H1 (cell line): ENCODE data around the gene RGS14. TPM values are rescaled to one million over a fixed set of nuclear protein-coding genes. Genes with fewer than 3 reads are reported as not detected.

Experiments
- CTCF ChIA-PET: fragments of 300-600 bp; sonication (Branson Sonifier 250); formaldehyde crosslinking; loops from one replicate; lab custom pipeline; 2021; ENCODE audit not compliant: partially characterized antibody; lab: Charles Lee
- POLR2A ChIA-PET: fragments of 300-600 bp; sonication (Branson Sonifier 250); formaldehyde crosslinking; loops from one replicate; lab custom pipeline; 2021; ENCODE audit warnings: inconsistent platforms; ENCODE audit not compliant: partially characterized antibody; lab: Charles Lee
- DNase-seq, 2 experiments: peaks; one replicate each; pipeline versions ENCODE4 v3.0.0 to v3.0.0-alpha.2; 2010 to 2022; ENCODE audit warnings: low spot score in 2 of 2, low read depth in 1 of 2, mixed read lengths in 1 of 2
- FAIRE-seq: peaks from 2 replicates; lab custom pipeline; 2011; peaks lifted over from hg19 to GRCh38; lab: Jason Lieb, UNC
- H2AFZ ChIP-seq: 2 replicates; pipeline ENCODE4 v1.8.1; 2012; ENCODE audit warnings: low read length, inconsistent platforms
- H2AK5ac ChIP-seq: 2 replicates; pipeline ENCODE4 v1.6.1; 2013; ENCODE audit warnings: low read depth, low read length
- H2BK120ac ChIP-seq: replicated peaks from 2 replicates; pipeline ENCODE3; 2013; ENCODE audit warnings: low read depth, low read length, inconsistent platforms
- H2BK12ac ChIP-seq: 2 replicates; pipeline ENCODE4 v1.6.1; 2013; ENCODE audit warnings: low read depth, low read length
- H2BK15ac ChIP-seq: 2 replicates; pipeline ENCODE4 v1.6.1; 2013; ENCODE audit warnings: low read length
- H2BK20ac ChIP-seq: 2 replicates; pipeline ENCODE4 v1.6.1; 2013; ENCODE audit warnings: low read length
- H2BK5ac ChIP-seq: 2 replicates; pipeline ENCODE4 v1.6.1; 2013; ENCODE audit warnings: low read depth, low read length
- H3K14ac ChIP-seq: 2 replicates; pipeline ENCODE4 v1.6.1; 2013; ENCODE audit warnings: inconsistent platforms; ENCODE audit not compliant: insufficient read length
- H3K18ac ChIP-seq: 2 replicates; pipeline ENCODE4 v1.6.1; 2013; ENCODE audit warnings: low read length; ENCODE audit errors: extremely low read depth
- H3K23ac ChIP-seq: 2 replicates; pipeline ENCODE4 v1.6.1; 2013; ENCODE audit warnings: inconsistent platforms; ENCODE audit not compliant: insufficient read length
- H3K23me2 ChIP-seq: 2 replicates; pipeline ENCODE4 v1.6.1; 2013; ENCODE audit warnings: low read depth, low read length
- H3K27ac ChIP-seq: 2 replicates; pipeline ENCODE4 v1.6.1; 2011; ENCODE audit warnings: low read depth, low read length, inconsistent platforms
- H3K27me3 ChIP-seq, 4 experiments: replicated peaks in 1 of 4; 1 replicate in 1 of 4; 2 replicates in 3 of 4; pipeline versions ENCODE4 v1.6.1 to v1.8.1; 2011 to 2013; ENCODE audit warnings: low read length in 3 of 4, mild to moderate bottlenecking in 3 of 4, inconsistent platforms in 2 of 4, mixed read lengths in 2 of 4, moderate library complexity in 1 of 4; ENCODE audit not compliant: control insufficient read depth in 3 of 4, insufficient read depth in 3 of 4; ENCODE audit errors: extremely low read depth in 1 of 4
- H3K36me3 ChIP-seq, 4 experiments: 2 replicates each; pipeline versions ENCODE4 v1.6.1 to v1.8.1; 2011 to 2013; ENCODE audit warnings: mild to moderate bottlenecking in 4 of 4, low read length in 3 of 4, moderate library complexity in 2 of 4, control low read depth in 1 of 4, inconsistent platforms in 1 of 4; ENCODE audit not compliant: insufficient read depth in 4 of 4, control insufficient read depth in 2 of 4
- H3K4ac ChIP-seq: replicated peaks from 2 replicates; pipeline ENCODE3; 2013; ENCODE audit warnings: low read length, low read depth, mixed read lengths, inconsistent platforms; ENCODE audit not compliant: insufficient read length
- H3K4me1 ChIP-seq, 4 experiments: replicated peaks in 1 of 4; 1 replicate in 1 of 4; 2 replicates in 3 of 4; pipeline versions ENCODE4 v1.6.1 to v1.8.1; 2011 to 2013; ENCODE audit warnings: low read length in 3 of 4, inconsistent platforms in 2 of 4, mixed read lengths in 1 of 4; ENCODE audit not compliant: insufficient read depth in 4 of 4, control insufficient read depth in 3 of 4
- H3K4me2 ChIP-seq, 2 experiments: 2 replicates each; pipeline versions ENCODE4 v1.6.1 to v1.8.1; 2011 to 2013; ENCODE audit warnings: low read depth in 2 of 2, low read length in 2 of 2, control low read depth in 1 of 2, inconsistent platforms in 1 of 2, mild to moderate bottlenecking in 1 of 2; ENCODE audit not compliant: insufficient read depth in 1 of 2
- H3K4me3 ChIP-seq, 4 experiments: fragments of 200-600, 300-600 bp in 1 of 4; sonication (generic), shearing (Covaris generic), sonication (Bioruptor Twin) in 1 of 4; 2 replicates each; pipeline versions ENCODE4 v1.5.1 to v1.8.1; 2011 to 2016; ENCODE audit warnings: low read length in 4 of 4, low read depth in 3 of 4, control low read depth in 2 of 4, inconsistent platforms in 2 of 4, mild to moderate bottlenecking in 2 of 4, mixed read lengths in 1 of 4, moderate library complexity in 1 of 4; ENCODE audit not compliant: insufficient read depth in 2 of 4; ENCODE audit errors: extremely low read depth in 1 of 4
- H3K56ac ChIP-seq: replicated peaks from 2 replicates; pipeline ENCODE3; 2013; ENCODE audit warnings: low read depth, mild to moderate bottlenecking, mixed read lengths, low read length, inconsistent platforms; ENCODE audit not compliant: insufficient read length
- H3K79me1 ChIP-seq: 2 replicates; pipeline ENCODE4 v1.6.1; 2013; ENCODE audit warnings: low read depth, low read length, control low read depth
- H3K79me2 ChIP-seq, 2 experiments: 2 replicates each; pipeline versions ENCODE4 v1.6.1 to v1.8.1; 2012 to 2013; ENCODE audit warnings: low read length in 2 of 2, mild to moderate bottlenecking in 2 of 2, inconsistent platforms in 1 of 2; ENCODE audit not compliant: insufficient read depth in 2 of 2, control insufficient read depth in 1 of 2
- H3K9ac ChIP-seq, 4 experiments: replicated peaks in 1 of 4; 1 replicate in 1 of 4; 2 replicates in 3 of 4; pipeline versions ENCODE4 v1.6.1 to v1.8.1; 2011 to 2013; ENCODE audit warnings: low read depth in 3 of 4, low read length in 3 of 4, control low read depth in 2 of 4, mild to moderate bottlenecking in 2 of 4, moderate library complexity in 2 of 4, inconsistent platforms in 1 of 4; ENCODE audit errors: extremely low read depth in 1 of 4
- H3K9me3 ChIP-seq, 2 experiments: 2 replicates each; pipeline versions ENCODE4 v1.6.1 to v1.8.1; 2012 to 2013; ENCODE audit warnings: mild to moderate bottlenecking in 2 of 2, moderate library complexity in 2 of 2, control low read depth in 1 of 2, inconsistent platforms in 1 of 2, low read depth in 1 of 2, low read length in 1 of 2, mixed read lengths in 1 of 2; ENCODE audit not compliant: insufficient read depth in 2 of 2
- H4K20me1 ChIP-seq, 2 experiments: replicated peaks in 1 of 2; 2 replicates each; pipeline versions ENCODE3 to v1.8.1; 2011 to 2013; ENCODE audit warnings: inconsistent platforms in 2 of 2, low read length in 2 of 2, mild to moderate bottlenecking in 1 of 2; ENCODE audit not compliant: insufficient read depth in 2 of 2, control insufficient read depth in 1 of 2
- H4K5ac ChIP-seq: 2 replicates; pipeline ENCODE4 v1.6.1; 2013; ENCODE audit warnings: low read length, low read depth, mixed read lengths, inconsistent platforms; ENCODE audit not compliant: insufficient read length
- H4K8ac ChIP-seq: 2 replicates; pipeline ENCODE4 v1.8.0; 2013; ENCODE audit warnings: mild to moderate bottlenecking, moderate library complexity, low read length, inconsistent platforms; ENCODE audit not compliant: insufficient read depth; ENCODE audit errors: extremely low read depth
- H4K91ac ChIP-seq: replicated peaks from 2 replicates; pipeline ENCODE3; 2013; ENCODE audit warnings: low read length, mixed read lengths, inconsistent platforms; ENCODE audit not compliant: insufficient read length
- HDAC2 ChIP-seq, 2 experiments: fragments of 300-600 bp in 1 of 2; sonication (generic) in 1 of 2; IDR thresholded peaks; 2 replicates each; pipeline ENCODE4 v1.6.1; 2011 to 2012; ENCODE audit warnings: low read depth in 2 of 2, low read length in 2 of 2, mild to moderate bottlenecking in 2 of 2, moderate library complexity in 2 of 2, borderline replicate concordance in 1 of 2, inconsistent platforms in 1 of 2
- JUN ChIP-seq: IDR thresholded peaks from 2 replicates; pipeline ENCODE4 v1.6.1; 2011; ENCODE audit warnings: low read depth, mild to moderate bottlenecking, improper control_type of control experiment, low read length
- KDM1A ChIP-seq: fragments of 200-600, 300-600 bp; sonication (generic); IDR thresholded peaks from 2 replicates; pipeline ENCODE4 v1.7.1; 2016; ENCODE audit warnings: mild to moderate bottlenecking, low read length, borderline replicate concordance
- RBBP5 ChIP-seq: IDR thresholded peaks from 2 replicates; pipeline ENCODE4 v1.7.1; 2012; ENCODE audit warnings: low read depth, mild to moderate bottlenecking, inconsistent platforms, low read length, moderate library complexity, borderline replicate concordance
- WGBS, 2 experiments: shearing (Covaris generic) in 1 of 2; methylation state at CpG; one replicate each; pipeline versions ENCODE4 v1.1.6 to v1.1.7; 2013 to 2015; ENCODE audit warnings: low lambda C conversion rate in 2 of 2, mixed read lengths in 2 of 2, inconsistent platforms in 1 of 2, low coverage in 1 of 2, missing lambda C conversion rate in 1 of 2; ENCODE audit not compliant: insufficient replicate concordance in 2 of 2, insufficient coverage in 1 of 2, insufficient read length in 1 of 2; ENCODE audit errors: extremely low coverage in 1 of 2, missing lambda C conversion rate in 1 of 2; 5-methylcytosine and 5-hydroxymethylcytosine counted together
- polyA plus RNA-seq, 7 experiments: library from polyadenylated mRNA; depleted of rRNA in 3 of 7; stranded (reverse) in 5 of 7; unstranded in 2 of 7; fragments of >200 nt in 5 of 7; fragments of 200-250 nt in 2 of 7; gene quantifications; 1 replicate in 5 of 7; 2 replicates in 1 of 7; 4 replicates in 1 of 7; pipeline versions ENCODE4 v1.2.1 to v1.2.3, GENCODE V29; 2011 to 2013; ENCODE audit warnings: missing spikeins in 2 of 7, mixed read lengths in 2 of 7
- total RNA-seq: library from RNA; stranded (reverse); fragmentation: NEBNext Ultra II Directional; extraction: Animal tissue kit (Norgen Biotek cat#: 25700); gene quantifications from 2 replicates; pipeline ENCODE4 v1.2.1, GENCODE V29; 2021

The RGS14 gene
- total and polyA plus RNA-seq, 2 of the 8 experiments (the other 6 are each of a cell fraction or from before 2014, with no cell fraction given), result 24.4 to 46.1 TPM

DNA sequence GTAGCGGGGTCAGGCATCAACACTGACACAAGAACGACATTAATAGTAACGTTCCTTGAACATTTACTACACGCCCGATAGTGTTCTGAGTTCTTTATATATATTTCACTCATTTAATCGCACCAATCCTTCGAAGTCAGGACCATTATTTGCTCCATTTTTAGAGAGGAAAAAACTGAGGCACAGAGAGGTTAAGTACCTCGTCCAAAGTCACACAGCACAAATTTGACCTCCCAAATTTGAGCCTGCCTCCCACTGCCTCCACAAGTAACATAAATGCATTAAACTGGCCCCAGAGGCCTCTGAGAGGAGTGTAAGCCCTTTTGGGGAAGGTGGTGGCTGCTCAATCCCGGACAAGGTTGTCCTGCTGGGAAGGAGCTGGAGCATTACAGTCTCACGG is 5.8 kb downstream of the RGS14 start:
- H3K36me3 ChIP-seq, result no peaks in the 10 kb centered on the region
- H3K9ac ChIP-seq, result no peak overlapping the region
- ChIA-PET POLR2A (interaction anchor here (0.8 to 5.9 kb wide), 7 partner anchors 11 to 92 kb away, joined by 3 to 66 read pairs (median 3); partner anchors contain the start of genes LMAN2 and PRR7), CTCF (interaction anchor here (0.6 to 16.4 kb wide), 6 partner anchors 10 to 94 kb away, joined by 3 to 251 read pairs (median 74); partner anchors contain the start of genes LMAN2, MXD3, PRR7 and RGS14)
- no peak for DNase-seq
- H3K56ac ChIP-seq, result no peak overlapping the region
- peaks cover 6% of the 10 kb centered on the region; the same call in 1 of the 2 replicates for H3K79me1 ChIP-seq
- H2BK12ac ChIP-seq, result no peak overlapping the region
- no peak overlapping the region for H3K18ac ChIP-seq
- 66% methylated on average over 10 of the region's 10 CpGs; no CpG with 5 or more reads in 1 of the 2 experiments for WGBS, 2 experiments
- H4K91ac ChIP-seq, result peak overlapping the region; percentile 70
- H3K27me3 ChIP-seq, result peaks cover under 1 to 16% (median 15%) of the 10 kb centered on the region in 4 experiments; a peak in 5 of 7 replicates
- H3K27ac ChIP-seq, result no peak overlapping the region
- H2BK15ac ChIP-seq, result no peak overlapping the region
- no peak overlapping the region for H2BK120ac ChIP-seq
- H3K23me2 ChIP-seq, result peaks cover 16% of the 10 kb centered on the region; the same call in 1 of the 2 replicates
- H3K4ac ChIP-seq, result no peak overlapping the region
- H3K23ac ChIP-seq, result no peak overlapping the region
- no peak overlapping the region for H2BK5ac ChIP-seq
- TF ChIP-seq HDAC2 (IDR thresholded peaks at IDR 0.05; ENCODE audit: borderline replicate concordance in 1 of 2, low read depth in 2 of 2, low read length in 2 of 2), result peak in 1 of 2 experiments; percentile 98; a peak in 2 of 4 replicates
- peak; percentile 99 for TF ChIP-seq KDM1A
- no peak for TF ChIP-seq RBBP5
- TF ChIP-seq JUN, result no peak
- peaks cover 2 to 30% (median 26%) of the 10 kb centered on the region in 4 experiments for H3K4me1 ChIP-seq
- H4K8ac ChIP-seq, result no peak overlapping the region
- peak overlapping the region in 2 of 4 experiments; percentile 43 to 69; a peak in 3 of 8 replicates for H3K4me3 ChIP-seq
- peaks cover 0 to 4% of the 10 kb centered on the region in 2 experiments for H4K20me1 ChIP-seq
- H3K79me2 ChIP-seq, result no peaks in the 10 kb centered on the region
- no peak overlapping the region for H2AFZ ChIP-seq
- no peak overlapping the region for H4K5ac ChIP-seq
- H2AK5ac ChIP-seq, result no peak overlapping the region
- H3K4me2 ChIP-seq, result peak overlapping the region; percentile 70 to 80
- H3K14ac ChIP-seq, result no peak overlapping the region
- no peaks in the 10 kb centered on the region for H3K9me3 ChIP-seq
- peak overlapping the region; percentile 34; the same call in 1 of the 2 replicates for H2BK20ac ChIP-seq
- FAIRE-seq, result no peak
